NCI-H2081 (cell line): ENCODE results near the gene SOS2.
A peak's percentile ranks its signal among the peaks of the same experiment; 100 is the strongest.
"Not testable (repeated sequence)": the region's sequence is repeated elsewhere in the genome, so short reads cannot be mapped to it uniquely, and the experiment has no call there.

Experiments used
- DNase-seq, 2 experiments: peaks; one replicate each; lab custom pipeline; 2025; lab: John Stamatoyannopoulos, UW

The SOS2 gene

DNA sequence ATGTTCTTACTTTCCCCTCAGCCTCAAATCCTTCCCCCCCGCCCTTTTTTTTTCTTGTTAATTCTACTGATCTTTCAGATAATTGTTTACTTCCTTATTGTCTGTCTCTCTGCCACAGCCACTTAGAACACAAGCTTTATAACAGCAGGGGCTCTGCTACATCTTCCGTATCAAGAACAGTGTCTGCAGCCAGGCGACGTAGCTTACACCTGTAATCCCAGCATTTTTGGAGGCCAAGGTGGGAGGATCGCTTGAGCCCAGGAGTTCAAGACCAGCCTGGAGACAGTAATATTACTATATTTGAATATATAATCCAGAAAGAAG, 5.4 kb downstream of the SOS2 start:
- DNase-seq: no peak

DNA sequence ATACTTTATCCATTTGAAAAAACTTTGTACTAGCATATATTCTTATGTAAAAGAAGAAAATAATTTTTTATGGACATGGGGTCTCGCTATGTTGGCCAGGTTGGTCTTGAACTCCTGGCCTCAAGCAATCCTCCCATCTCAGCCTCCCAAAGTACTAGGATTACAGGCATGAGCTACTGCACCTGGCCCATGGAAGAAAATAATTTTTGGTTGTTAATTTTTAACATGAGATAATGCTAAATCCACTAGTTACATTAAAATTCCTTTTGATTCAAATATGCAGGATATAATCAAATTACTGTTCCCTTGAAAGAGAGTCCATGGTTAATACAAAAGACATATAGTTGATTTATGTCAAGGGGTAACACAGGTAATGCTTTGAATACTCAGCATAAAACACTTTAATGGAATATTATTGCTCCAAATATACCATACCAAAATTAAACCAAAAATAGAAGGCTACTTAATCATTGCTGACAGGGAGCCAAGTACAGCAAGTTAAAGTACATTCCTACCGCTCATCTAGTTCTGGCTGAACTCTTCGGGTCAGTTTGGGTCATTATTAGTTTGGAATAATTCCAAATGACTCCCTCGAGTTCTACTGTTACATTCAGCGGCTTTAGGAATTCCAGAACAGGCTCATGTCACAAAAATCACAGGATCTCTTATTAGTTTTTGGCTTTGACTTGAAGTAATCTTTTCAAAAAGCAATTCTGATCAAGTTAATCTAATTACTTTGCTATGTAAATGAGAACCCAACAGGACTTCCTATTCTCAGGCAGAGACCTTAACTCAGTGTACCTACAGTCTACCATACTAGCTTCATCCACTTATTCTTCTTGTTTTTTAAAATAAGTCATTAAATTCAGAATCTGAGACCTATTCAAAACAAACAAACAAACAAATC, 6.1 kb downstream of the SOS2 start:
- DNase-seq: no peak

DNA sequence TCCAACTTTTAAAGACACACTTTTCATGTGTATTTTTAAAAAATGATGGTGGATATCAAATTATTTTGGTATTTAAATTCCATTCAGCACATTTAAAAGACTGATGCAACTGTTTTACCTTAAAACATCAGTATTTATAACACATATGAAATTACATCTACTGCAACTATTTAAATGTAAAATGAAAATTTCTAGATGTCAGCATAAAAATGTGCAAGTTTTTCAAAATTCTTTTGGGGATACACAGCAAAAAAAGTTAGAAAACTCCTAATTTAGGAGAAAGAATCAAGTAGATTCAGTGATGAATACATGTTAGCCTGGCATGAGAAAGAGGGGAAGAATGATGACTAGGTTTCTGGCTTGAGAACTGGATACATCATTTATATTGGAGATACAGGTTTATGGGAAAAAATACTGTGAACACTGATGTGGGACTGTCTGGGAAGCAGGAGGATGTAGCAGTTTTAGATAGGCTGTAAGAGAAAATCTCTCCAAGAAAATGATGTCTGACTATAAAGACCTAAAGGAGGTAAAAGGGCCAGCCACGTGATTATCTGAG, 9.2 kb downstream of the SOS2 start:
- DNase-seq: no peak

GRCh38 chr14:50218501-50218900, 12.9 kb downstream of the SOS2 start:
- no peak for DNase-seq

DNA sequence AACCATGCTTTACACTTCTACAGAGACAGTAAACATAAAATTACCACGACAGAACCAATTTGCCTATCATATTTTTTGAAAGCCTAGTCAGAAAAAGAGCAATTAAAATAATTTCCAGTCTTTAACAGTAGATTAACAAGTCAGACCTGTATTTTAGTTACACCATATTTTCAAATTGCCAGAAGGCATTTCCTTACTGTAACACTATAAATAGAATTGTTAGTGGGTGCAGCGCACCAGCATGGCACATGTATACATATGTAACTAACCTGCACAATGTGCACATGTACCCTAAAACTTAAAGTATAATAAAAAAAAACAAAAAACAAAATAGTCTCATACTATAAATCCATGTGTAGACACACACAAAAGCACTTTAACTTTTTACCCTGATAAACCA, 16.0 kb downstream of the SOS2 start:
- DNase-seq: no peak

GRCh38 chr14:50213795-50214194, 17.6 kb downstream of the SOS2 start:
- no peak for DNase-seq

GRCh38 chr14:50212726-50213125, 18.7 kb downstream of the SOS2 start:
- no peak for DNase-seq

GRCh38 chr14:50210074-50210473, 21.3 kb downstream of the SOS2 start:
- no peak for DNase-seq

DNA sequence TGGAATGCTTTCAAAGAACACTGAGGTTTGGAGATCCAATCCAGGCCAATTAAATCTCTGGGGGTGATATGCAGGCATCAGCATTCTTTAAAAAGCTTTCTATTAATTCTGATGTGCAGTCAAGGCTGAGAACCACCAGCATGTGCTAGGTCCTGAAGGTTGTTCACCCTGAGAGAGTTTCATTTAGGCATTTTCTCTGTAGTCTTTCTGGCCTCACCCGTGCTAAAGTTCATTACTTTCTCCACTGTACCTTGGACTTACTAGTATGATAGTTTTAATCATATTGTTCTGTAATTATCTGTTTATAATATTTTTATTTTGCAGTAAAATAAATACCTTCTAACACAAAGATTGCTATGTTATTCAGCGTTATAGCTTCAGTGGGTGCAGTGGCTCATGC, 32.9 kb downstream of the SOS2 start:
- no peak for DNase-seq

GRCh38 chr14:50191499-50191898, 39.9 kb downstream of the SOS2 start:
- no peak for DNase-seq

GRCh38 chr14:50186107-50186506, 45.3 kb downstream of the SOS2 start:
- DNase-seq: no peak

GRCh38 chr14:50173891-50174290, 57.5 kb downstream of the SOS2 start:
- DNase-seq: no peak

DNA sequence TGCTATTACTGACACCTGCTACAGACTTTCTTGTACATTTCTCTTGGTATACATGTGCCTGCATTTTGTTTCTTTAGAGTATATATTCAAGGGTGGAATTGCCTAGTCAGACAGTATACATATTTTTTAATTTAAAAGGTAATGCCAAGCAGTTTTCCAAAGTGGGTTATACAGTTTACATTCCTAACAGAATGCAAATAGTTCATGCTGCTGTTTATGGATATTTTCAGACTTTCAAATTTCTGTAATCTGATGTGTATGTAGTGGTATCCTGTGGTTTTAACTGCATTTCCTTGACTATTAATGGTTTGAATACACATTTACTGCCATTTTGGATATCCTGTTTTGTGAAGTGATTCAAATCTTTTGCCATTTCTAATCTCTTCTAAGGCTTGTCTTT, 59.5 kb downstream of the SOS2 start:
- DNase-seq: no peak

DNA sequence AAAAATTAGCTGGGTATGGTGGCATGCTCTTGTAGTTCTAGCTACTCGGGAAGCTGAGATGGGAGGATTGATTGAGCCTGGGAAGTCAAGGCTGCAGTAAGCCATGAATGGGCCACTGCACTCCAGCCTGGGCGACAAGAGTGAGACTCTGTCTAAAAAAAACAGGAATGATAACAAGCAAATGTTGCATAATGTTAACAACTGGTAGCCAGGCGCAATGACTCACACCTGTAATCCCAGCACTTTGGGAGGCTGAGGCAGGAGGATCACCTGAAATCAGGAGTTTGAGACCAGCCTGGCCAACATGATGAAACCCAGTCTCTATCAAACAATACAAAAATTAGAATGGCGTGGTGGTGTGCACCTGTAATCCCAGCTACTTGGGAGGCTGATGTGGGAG, 64.0 kb downstream of the SOS2 start:
- DNase-seq: not testable (repeated sequence)

DNA sequence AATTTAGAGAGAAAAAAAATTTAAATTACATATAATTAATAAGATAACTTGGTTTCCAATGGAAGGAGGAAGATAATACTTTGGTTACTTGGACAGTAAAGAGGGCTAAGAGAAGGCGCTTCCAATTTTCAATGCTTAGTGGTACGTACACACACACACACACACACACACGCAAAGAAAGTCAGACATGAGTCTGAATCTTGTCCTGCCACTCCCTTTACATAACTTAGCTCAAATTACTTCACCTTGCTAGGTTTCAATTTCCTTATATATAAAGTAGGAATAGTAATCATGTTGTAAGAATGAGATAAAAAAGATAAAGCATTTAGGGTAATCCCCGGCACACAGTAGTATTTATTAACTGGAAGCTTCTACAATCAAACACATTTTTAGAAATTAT, 75.3 kb downstream of the SOS2 start:
- DNase-seq: no peak

DNA sequence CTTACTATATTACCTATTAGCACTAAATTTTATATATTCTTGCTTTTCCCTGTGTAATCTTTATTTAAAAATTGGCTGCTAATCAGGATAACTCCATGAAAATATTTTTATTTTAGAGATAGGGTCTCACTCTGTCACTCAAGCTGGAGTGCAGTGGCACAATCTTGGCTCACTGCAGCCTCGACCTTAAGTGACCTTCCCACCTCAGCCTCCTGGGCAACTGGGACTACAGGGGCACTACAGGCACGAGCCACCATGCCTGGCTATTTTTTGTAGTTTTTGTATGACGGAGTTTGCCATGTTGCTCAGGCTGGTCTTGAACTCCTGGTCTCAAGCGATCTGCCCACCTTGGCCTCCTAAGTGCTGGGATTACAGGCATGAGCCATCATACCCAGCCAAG, 82.6 kb downstream of the SOS2 start:
- DNase-seq: no peak

DNA sequence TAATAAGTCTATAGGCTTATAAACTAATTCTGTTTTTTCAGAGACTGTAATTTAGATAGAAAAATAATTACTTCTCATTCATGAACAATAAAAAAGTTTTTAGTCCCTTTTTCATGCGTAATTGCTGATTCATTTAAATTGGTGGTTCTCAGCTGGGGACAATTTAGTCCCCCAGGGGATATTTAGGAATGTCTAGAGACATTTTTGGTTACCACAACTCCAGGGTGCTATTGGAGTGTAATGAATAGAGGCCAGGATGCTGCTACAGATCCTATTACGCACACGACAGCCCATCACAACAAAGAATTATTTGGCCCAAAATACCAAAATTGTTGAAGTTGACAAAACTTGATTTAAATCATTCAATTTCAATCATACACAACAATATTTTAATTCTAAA, 92.2 kb downstream of the SOS2 start:
- no peak for DNase-seq

DNA sequence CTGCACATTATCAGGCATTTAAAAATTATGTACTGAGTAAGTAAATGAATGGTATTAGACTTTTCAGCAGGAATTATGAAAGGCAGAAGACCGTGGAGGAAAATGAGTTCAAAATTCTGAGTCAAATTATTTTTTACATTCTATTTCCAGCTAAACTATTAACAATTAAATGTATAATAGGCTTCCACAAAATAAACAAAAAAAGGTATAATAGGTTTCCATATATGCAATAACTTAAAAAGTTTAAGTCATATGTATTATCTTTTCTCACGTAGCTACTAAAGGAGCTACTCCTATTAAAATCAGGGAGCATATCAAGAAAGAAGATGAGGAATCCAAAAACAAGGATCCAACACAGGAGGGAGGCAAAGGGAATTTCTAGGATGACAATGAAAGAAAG, 103.6 kb downstream of the SOS2 start:
- DNase-seq: no peak

DNA sequence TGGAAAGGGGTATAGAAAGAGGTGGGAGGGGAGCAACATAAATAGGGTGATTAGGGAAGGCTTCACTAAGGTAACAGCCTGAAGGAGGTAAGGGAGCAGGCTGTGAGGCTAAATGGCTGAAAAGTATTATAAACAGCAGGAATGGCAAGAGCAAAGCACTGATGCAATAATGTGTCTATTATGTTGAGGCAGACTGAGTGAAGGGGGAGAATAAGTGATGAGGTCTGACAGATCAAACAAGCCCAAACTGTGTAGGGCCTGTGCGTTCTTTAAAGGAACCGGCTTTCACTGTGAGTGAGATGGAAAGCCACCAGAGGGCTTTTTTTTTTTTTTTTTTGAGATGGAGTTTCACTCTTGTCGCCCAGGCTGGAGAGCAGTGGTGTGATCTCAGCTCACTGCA, 108.3 kb downstream of the SOS2 start:
- DNase-seq: peak; percentile 65 to 87

- DNase-seq: no peak
Measured at GRCh38 chr14:50122291-50122690, 109.1 kb downstream of the SOS2 start.

DNA sequence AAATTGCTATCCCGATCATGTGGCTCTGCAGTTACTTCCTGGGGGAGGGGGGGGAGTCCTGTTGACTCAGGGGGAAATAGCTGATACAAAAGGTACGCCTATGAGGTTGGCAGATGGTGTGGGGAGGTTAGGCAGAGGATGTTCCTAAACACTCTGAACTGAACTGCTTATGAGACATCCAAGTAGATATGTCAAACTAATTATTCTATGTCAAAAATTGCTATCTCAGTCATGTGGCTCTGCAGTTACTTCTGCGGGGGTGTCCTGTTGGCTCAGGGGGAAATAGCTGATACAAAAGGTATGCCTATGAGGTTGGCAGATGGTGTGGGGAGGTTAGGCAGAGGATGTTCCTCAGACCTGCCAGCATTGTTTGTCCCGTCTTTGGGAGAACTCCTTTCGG, 109.9 kb downstream of the SOS2 start:
- peak in 1 of 2 experiments; percentile 30 for DNase-seq

GRCh38 chr14:50117456-50117855, 113.9 kb downstream of the SOS2 start:
- no peak for DNase-seq

GRCh38 chr14:50116966-50117365, 114.4 kb downstream of the SOS2 start:
- DNase-seq: no peak
